WERI-Rb-1 (cell line): Measurements from ENCODE around the gene ABI3.

Source experiments
- DNase-seq: peaks from one replicate; pipeline ENCODE4 v3.0.0-alpha.2; 2020
- H3K27ac ChIP-seq: fragments of 250-450 bp; sonication (Bioruptor Pico); 2 replicates; pipeline ENCODE4 v1.5.1; 2020; ENCODE audit warnings: mild to moderate bottlenecking, moderate library complexity
- H3K27me3 ChIP-seq: fragments of 250-450 bp; sonication (Bioruptor Pico); 2 replicates; pipeline ENCODE4 v1.5.1; 2021; ENCODE audit warnings: mild to moderate bottlenecking, low read depth, moderate library complexity; ENCODE audit not compliant: insufficient read depth, severe bottlenecking
- H3K36me3 ChIP-seq: fragments of 250-450 bp; sonication (Bioruptor Pico); 2 replicates; pipeline ENCODE4 v1.5.1; 2020; ENCODE audit warnings: mild to moderate bottlenecking, moderate library complexity
- H3K4me3 ChIP-seq: 2 replicates; pipeline ENCODE4 v1.5.1; 2011; ENCODE audit warnings: low read depth, mild to moderate bottlenecking, control low read depth, low read length
- H3K9me3 ChIP-seq: fragments of 250-450 bp; sonication (Bioruptor Pico); 2 replicates; pipeline ENCODE4 v1.5.1; 2021; ENCODE audit warnings: mild to moderate bottlenecking, moderate library complexity; ENCODE audit not compliant: severe bottlenecking
- TF ChIP-seq, protein P1 (sequence below): IDR thresholded peaks from 2 replicates; pipeline ENCODE4 v1.5.1; 2011; ENCODE audit warnings: low read depth, mild to moderate bottlenecking, control low read depth, inconsistent platforms, low read length

Gene ABI3

DNA sequence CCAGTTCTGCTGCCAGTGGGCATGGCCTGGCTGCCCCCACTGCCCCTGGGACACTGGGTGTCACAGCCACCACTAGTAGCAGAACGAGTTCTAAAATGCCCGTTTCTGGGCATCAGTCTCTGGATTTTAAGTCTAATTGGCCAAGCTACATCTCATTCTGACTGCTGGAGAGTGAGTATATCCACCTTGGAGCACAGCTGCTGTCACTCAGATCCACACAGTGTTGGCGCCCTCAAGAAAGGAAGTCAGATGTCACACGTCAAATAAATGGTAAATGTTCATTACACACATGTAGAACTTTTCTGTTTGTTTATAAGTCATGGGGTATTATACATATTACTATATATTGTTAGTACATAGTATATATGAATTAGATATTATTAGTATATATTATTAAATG lies 19.6 kb upstream of the ABI3 start:
- TF ChIP-seq, protein P1, sequence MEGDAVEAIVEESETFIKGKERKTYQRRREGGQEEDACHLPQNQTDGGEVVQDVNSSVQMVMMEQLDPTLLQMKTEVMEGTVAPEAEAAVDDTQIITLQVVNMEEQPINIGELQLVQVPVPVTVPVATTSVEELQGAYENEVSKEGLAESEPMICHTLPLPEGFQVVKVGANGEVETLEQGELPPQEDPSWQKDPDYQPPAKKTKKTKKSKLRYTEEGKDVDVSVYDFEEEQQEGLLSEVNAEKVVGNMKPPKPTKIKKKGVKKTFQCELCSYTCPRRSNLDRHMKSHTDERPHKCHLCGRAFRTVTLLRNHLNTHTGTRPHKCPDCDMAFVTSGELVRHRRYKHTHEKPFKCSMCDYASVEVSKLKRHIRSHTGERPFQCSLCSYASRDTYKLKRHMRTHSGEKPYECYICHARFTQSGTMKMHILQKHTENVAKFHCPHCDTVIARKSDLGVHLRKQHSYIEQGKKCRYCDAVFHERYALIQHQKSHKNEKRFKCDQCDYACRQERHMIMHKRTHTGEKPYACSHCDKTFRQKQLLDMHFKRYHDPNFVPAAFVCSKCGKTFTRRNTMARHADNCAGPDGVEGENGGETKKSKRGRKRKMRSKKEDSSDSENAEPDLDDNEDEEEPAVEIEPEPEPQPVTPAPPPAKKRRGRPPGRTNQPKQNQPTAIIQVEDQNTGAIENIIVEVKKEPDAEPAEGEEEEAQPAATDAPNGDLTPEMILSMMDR = no peak
- H3K27ac ChIP-seq = no peak overlapping the region
- H3K36me3 ChIP-seq = no peaks in the 10 kb centered on the region; the same call in 1 of the 2 replicates
- no peak overlapping the region for H3K4me3 ChIP-seq
- peaks cover under 1% of the 10 kb centered on the region for H3K9me3 ChIP-seq
- no peaks in the 10 kb centered on the region for H3K27me3 ChIP-seq
- no peak for DNase-seq

DNA sequence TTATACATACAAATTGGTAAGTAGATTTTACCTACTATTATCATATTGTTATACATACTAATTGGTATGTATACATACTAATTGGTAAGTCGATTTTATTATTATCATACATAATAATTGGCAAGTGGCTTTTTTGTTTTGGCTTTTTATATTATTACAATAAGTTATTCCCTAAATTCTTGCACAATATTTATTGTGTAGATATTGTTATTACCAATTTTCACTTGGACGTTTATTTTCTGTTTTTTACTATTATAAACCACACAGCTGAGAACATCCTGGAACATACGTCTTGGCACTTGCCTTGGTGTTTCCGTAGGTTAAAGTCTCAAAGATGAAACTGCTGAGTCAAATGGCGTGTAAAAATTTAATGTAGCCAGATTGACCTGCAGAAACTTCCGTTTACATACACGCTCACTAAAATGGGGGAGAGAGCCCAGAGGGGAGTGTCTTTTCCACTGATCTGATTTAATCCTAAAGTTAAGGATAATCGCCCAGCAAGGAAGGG lies 19.0 kb upstream of the ABI3 start:
- DNase-seq = no peak
- no peaks in the 10 kb centered on the region for H3K9me3 ChIP-seq
- H3K27me3 ChIP-seq = no peaks in the 10 kb centered on the region
- peak overlapping the region; percentile 88 for H3K4me3 ChIP-seq
- no peaks in the 10 kb centered on the region; the same call in 1 of the 2 replicates for H3K36me3 ChIP-seq
- TF ChIP-seq, protein P1 = no peak
- peak overlapping the region; percentile 99 for H3K27ac ChIP-seq

DNA sequence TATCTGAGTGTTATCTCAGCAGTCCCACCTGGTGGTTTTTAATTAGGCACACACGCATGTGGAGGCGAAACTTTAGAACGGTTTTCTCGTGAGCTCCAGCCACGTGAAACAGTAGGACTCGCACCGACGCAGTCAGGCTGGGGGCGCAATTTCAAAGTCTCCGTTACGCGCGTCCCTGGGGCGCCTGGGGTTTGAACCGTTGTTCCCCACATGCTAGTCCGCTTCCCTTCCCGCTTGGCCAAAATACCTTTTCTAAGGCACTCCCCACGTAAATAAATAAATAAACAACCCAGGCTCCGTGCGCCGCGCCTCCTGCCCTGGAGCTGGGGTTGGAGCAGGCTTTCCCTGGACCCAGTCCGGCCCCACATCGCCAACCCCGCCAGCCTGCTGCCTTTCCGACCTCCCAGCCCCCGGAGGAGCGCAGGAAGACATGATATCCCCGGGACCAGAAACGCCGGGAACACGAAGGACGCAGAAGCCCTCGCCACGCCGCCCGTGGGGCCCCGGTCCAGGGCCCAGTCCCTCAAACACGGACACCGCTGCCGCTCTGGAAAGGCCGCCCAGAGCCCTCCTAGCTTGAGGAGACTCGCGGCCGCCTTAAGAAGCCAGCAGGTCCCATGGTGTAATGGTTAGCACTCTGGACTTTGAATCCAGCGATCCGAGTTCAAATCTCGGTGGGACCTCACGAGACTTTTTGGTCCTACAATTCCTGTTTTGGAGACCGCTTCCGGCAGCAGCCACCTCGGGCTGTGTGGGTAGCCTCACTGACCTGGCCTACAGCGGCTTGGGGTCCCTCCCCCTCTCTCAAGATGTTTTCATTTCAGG lies 18.4 kb upstream of the ABI3 start:
- Histone ChIP-seq H3K27ac (peak overlapping the region; percentile 99), H3K27me3 (no peaks in the 10 kb centered on the region), H3K9me3 (no peaks in the 10 kb centered on the region), H3K4me3 (peak overlapping the region; percentile 88), H3K36me3 (no peaks in the 10 kb centered on the region; the same call in 1 of the 2 replicates)
- DNase-seq = peak; percentile 92
- TF ChIP-seq, protein P1 = peak; percentile 60

DNA sequence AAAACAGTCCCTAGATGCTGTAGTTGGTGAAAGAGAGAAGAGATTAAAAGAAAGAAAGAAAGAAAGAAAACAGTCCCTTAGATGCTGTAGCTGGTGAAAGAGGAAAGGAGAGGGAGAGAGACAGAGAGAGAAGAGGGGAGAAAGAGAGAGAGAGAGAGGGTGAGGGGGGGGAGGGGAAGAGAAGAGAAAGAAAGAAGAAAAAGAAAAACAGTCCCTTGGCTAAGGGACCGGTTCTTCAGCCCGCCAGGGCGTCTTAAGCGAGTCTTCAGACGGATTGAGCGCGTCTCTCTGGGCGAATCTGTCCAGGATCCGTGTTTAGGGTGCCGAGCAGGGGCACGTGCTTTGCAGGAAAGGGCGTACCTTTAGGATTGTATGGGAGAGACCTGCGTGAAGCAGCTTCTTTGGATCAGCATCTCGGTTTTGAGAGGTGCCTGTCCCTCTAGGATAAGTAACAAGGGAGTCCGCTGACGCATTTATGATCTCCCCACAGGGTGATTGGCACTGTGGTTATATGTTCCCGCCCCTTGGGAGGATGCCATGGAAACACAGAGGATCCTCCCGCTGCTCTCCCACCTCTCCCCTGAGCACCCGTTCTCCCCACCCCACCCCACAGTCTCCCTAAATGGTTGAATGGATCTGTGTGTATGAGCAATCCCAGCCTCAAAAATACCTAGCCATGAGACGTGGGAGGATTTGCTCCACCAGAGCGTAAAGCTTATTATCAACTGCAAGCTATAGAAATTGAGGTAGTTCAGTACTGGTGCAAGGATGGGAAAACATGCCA lies 16.8 kb upstream of the ABI3 start:
- peak overlapping the region; percentile 99 for H3K27ac ChIP-seq
- no peaks in the 10 kb centered on the region for H3K27me3 ChIP-seq
- no peaks in the 10 kb centered on the region for H3K9me3 ChIP-seq
- peak; percentile 91 for DNase-seq
- H3K36me3 ChIP-seq = no peaks in the 10 kb centered on the region; the same call in 1 of the 2 replicates
- TF ChIP-seq, protein P1 = no peak
- peak overlapping the region; percentile 88 for H3K4me3 ChIP-seq

DNA sequence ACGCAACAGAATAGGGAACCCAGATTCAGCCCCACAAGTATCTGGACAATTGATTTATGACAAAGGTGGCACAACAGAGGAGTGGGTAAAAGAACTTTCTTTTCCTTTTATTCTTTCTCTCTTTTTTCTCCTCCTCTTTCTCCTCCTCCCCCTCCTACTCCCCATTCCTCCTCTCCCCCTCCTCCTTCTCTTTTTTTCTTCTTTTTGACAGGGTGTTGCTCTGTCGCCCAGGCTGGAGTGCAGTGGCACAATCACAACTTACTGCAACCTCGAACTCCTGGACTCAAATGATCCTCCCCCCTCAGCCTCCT lies 16.3 kb upstream of the ABI3 start:
- Histone ChIP-seq H3K9me3 (no peaks in the 10 kb centered on the region), H3K36me3 (no peaks in the 10 kb centered on the region; the same call in 1 of the 2 replicates), H3K27ac (peak overlapping the region; percentile 99), H3K4me3 (peak overlapping the region; percentile 88), H3K27me3 (no peaks in the 10 kb centered on the region)
- no peak for DNase-seq
- TF ChIP-seq, protein P1 = no peak
